Measurements from ENCODE around the gene CTIF. TPM values are rescaled to one million over a fixed set of nuclear protein-coding genes. Genes with fewer than 3 reads are reported as not detected.
A peak's percentile ranks its signal among the peaks of the same experiment; 100 is the strongest.

CTIF gene
- total RNA-seq, 1 donor from 2014 or later = 51.5 TPM

DNA sequence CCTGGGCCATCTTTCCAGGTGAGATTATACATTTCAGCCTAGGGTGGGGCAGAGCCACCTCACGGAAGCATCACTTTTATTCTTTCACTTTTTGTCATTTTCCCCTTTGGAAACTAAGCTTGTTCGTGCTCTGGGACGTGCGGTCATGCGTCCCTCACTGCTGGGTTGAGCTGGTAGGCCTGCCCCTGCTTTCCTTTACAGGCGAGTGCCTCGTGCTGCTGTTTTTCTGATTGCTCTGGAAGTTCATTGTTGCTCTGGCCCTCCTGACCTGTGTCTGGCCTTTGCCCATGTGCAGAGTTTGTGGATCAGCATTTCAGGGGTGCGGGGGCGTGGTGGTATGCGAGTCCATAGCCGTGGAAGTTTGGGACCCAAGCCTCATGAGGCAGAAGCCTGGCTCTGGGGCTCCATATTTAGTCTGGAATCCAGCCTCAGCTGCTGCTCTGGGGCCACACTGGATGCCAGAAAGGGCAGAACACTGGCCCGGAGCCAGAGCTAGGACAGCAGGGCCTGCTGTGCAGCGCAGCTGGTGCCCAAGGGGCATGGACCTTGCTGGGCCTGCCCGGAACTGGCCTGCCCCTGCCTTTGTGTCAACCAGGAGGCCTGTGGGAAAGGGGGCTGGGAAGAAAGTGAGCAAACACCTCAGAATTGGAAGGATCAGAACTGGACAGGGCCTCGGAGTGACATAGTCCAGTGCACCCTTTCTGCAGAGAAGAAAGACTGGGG lies 51.1 kb downstream of the CTIF start:
- Mint-ChIP-seq H3K36me3 (ENCODE audit: low read depth, unreplicated experiment) (peaks cover 7% of the 10 kb centered on the region), H3K27ac (ENCODE audit: unreplicated experiment) (no peak overlapping the region), H3K4me3 (ENCODE audit: unreplicated experiment) (peak overlapping the region; percentile 75)

GRCh38 chr18:48590678-48591077 lies 51.8 kb downstream of the CTIF start:
- DNase-seq (ENCODE audit: low spot score) = no peak
- H3K4me3 Mint-ChIP-seq (ENCODE audit: unreplicated experiment) = no peak overlapping the region
- H3K27me3 Mint-ChIP-seq (ENCODE audit: unreplicated experiment) = no peaks in the 10 kb centered on the region
- H3K9me3 Mint-ChIP-seq (ENCODE audit: unreplicated experiment) = no peaks in the 10 kb centered on the region
- peaks cover 2% of the 10 kb centered on the region for H3K4me1 Mint-ChIP-seq (ENCODE audit: unreplicated experiment)
- H3K27ac Mint-ChIP-seq (ENCODE audit: unreplicated experiment) = no peak overlapping the region
- TF ChIP-seq, protein P1, sequence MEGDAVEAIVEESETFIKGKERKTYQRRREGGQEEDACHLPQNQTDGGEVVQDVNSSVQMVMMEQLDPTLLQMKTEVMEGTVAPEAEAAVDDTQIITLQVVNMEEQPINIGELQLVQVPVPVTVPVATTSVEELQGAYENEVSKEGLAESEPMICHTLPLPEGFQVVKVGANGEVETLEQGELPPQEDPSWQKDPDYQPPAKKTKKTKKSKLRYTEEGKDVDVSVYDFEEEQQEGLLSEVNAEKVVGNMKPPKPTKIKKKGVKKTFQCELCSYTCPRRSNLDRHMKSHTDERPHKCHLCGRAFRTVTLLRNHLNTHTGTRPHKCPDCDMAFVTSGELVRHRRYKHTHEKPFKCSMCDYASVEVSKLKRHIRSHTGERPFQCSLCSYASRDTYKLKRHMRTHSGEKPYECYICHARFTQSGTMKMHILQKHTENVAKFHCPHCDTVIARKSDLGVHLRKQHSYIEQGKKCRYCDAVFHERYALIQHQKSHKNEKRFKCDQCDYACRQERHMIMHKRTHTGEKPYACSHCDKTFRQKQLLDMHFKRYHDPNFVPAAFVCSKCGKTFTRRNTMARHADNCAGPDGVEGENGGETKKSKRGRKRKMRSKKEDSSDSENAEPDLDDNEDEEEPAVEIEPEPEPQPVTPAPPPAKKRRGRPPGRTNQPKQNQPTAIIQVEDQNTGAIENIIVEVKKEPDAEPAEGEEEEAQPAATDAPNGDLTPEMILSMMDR (IDR thresholded peaks at IDR 0.05; ENCODE audit: unreplicated experiment) = no peak
- H3K36me3 Mint-ChIP-seq (ENCODE audit: low read depth, unreplicated experiment) = peaks cover 7% of the 10 kb centered on the region

More for the DNA sequence above, 51.1 kb downstream of the CTIF start:
- no peaks in the 10 kb centered on the region for H3K27me3 Mint-ChIP-seq (ENCODE audit: unreplicated experiment)
- H3K4me1 Mint-ChIP-seq (ENCODE audit: unreplicated experiment) = peaks cover 2% of the 10 kb centered on the region
- no peaks in the 10 kb centered on the region for H3K9me3 Mint-ChIP-seq (ENCODE audit: unreplicated experiment)
- no peak for DNase-seq (ENCODE audit: low spot score)
- TF ChIP-seq, protein P1 (IDR thresholded peaks at IDR 0.05; ENCODE audit: unreplicated experiment) = no peak

- TF ChIP-seq, protein P1 (IDR thresholded peaks at IDR 0.05; ENCODE audit: unreplicated experiment) = no peak
- Mint-ChIP-seq H3K4me1 (ENCODE audit: unreplicated experiment) (peaks cover 2% of the 10 kb centered on the region), H3K27me3 (ENCODE audit: unreplicated experiment) (peaks cover 4% of the 10 kb centered on the region), H3K27ac (ENCODE audit: unreplicated experiment) (no peak overlapping the region), H3K9me3 (ENCODE audit: unreplicated experiment) (no peaks in the 10 kb centered on the region), H3K36me3 (ENCODE audit: low read depth, unreplicated experiment) (peaks cover 7% of the 10 kb centered on the region), H3K4me3 (ENCODE audit: unreplicated experiment) (no peak overlapping the region)
- no peak for DNase-seq (ENCODE audit: low spot score)
These were observed 53.8 kb downstream of the CTIF start for GRCh38 chr18:48592540-48593171.

- DNase-seq (ENCODE audit: low spot score) = no peak
- Mint-ChIP-seq H3K4me3 (ENCODE audit: unreplicated experiment) (no peak overlapping the region), H3K27ac (ENCODE audit: unreplicated experiment) (no peak overlapping the region), H3K9me3 (ENCODE audit: unreplicated experiment) (no peaks in the 10 kb centered on the region), H3K4me1 (ENCODE audit: unreplicated experiment) (peaks cover 2% of the 10 kb centered on the region), H3K36me3 (ENCODE audit: low read depth, unreplicated experiment) (peaks cover 3% of the 10 kb centered on the region), H3K27me3 (ENCODE audit: unreplicated experiment) (peaks cover 4% of the 10 kb centered on the region)
- TF ChIP-seq, protein P1 (IDR thresholded peaks at IDR 0.05; ENCODE audit: unreplicated experiment) = no peak
These were observed 55.8 kb downstream of the CTIF start for GRCh38 chr18:48594471-48595094.
